GM23248 (cell line): ENCODE data around the gene PCGF5.

Source experiments
- EZH2 ChIP-seq: fragments of 200-600 bp; sonication (generic); IDR thresholded peaks from 2 replicates; pipeline ENCODE4 v1.6.1; 2018; ENCODE audit warnings: antibody characterized with exemption, mild to moderate bottlenecking; ENCODE audit not compliant: insufficient read depth, poor library complexity, severe bottlenecking
- EZH2phosphoT487 ChIP-seq: fragments of 200-600 bp; sonication (generic); IDR thresholded peaks from 2 replicates; pipeline ENCODE4 v1.6.1; 2018; ENCODE audit warnings: antibody characterized with exemption, moderate library complexity, mild to moderate bottlenecking, low read depth; ENCODE audit not compliant: insufficient read depth

DNA sequence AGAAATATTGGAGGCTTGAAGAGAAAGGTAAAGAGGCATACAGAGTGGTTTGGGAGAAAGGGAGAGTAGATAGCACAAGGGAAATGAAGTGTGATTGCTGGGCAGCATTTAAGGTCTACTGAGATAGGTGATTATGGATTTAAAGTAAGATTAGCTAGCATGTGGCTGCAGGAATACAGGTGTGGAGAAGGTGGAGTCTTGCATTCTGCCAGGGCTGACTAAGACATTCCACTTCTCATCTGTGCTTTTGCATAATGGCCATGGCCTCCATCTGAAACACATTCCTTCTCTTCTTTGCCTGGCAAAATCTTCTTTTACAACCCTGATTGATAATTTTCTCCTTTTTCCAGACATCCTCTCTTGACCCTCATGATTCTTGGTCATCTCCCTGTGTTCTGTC is 31.6 kb upstream of the PCGF5 start:
- TF ChIP-seq EZH2phosphoT487 = no peak
- TF ChIP-seq EZH2 = no peak
